IMR-90 (cell line): ENCODE data around the gene ACBD3. TPM values are rescaled to one million over a fixed set of nuclear protein-coding genes. Genes with fewer than 3 reads are reported as not detected.

Source experiments
- ATAC-seq: fragments of 200-7000 bp; cut with Tn5 transposase; 2 replicates; pipeline ENCODE4 v1.9.1; 2020; ENCODE audit warnings: low read depth, mild to moderate bottlenecking, moderate library complexity
- BruUV-seq: library from RNA; stranded (reverse); fragments of 400-500 nt; replicated peaks from 2 replicates; lab custom pipeline; 2021; lab: Mats Ljungman, UMichigan
- CTCF ChIA-PET: fragments of 300-600 bp; formaldehyde crosslinking; extraction: SDS; loops from one replicate; lab custom pipeline; 2021; ENCODE audit warnings: antibody characterized with exemption; lab: Yijun Ruan, JAX
- POLR2A ChIA-PET: fragments of 300-600 bp; sonication (Branson Sonifier 250); formaldehyde crosslinking; loops from one replicate; lab custom pipeline; 2022; ENCODE audit warnings: antibody characterized with exemption; ENCODE audit not compliant: unreplicated experiment; lab: Charles Lee
- DNase-seq: peaks from one replicate; pipeline ENCODE4 v3.0.0; 2013
- H2AFZ ChIP-seq: replicated peaks from 2 replicates; pipeline ENCODE3; 2013; ENCODE audit warnings: low read length, mild to moderate bottlenecking; ENCODE audit not compliant: poor library complexity
- H2AK5ac ChIP-seq: 2 replicates; pipeline ENCODE4 v1.6.1; 2013; ENCODE audit warnings: low read depth, low read length, inconsistent platforms
- H2AK9ac ChIP-seq: replicated peaks from 2 replicates; pipeline ENCODE3; 2013; ENCODE audit warnings: mild to moderate bottlenecking, low read depth, low read length, moderate library complexity; ENCODE audit not compliant: poor library complexity
- H2BK120ac ChIP-seq: 2 replicates; pipeline ENCODE4 v1.6.1; 2013; ENCODE audit warnings: low read depth, low read length, inconsistent platforms
- H2BK15ac ChIP-seq: 3 replicates; pipeline ENCODE4 v1.6.1; 2013; ENCODE audit warnings: low read depth, low read length, inconsistent platforms
- H2BK20ac ChIP-seq: 2 replicates; pipeline ENCODE4 v1.6.1; 2013; ENCODE audit warnings: low read depth, mild to moderate bottlenecking, inconsistent platforms, low read length, moderate library complexity
- H2BK5ac ChIP-seq: 2 replicates; pipeline ENCODE4 v1.6.1; 2013; ENCODE audit warnings: mild to moderate bottlenecking, low read depth, low read length, inconsistent platforms; ENCODE audit not compliant: poor library complexity, severe bottlenecking
- H3K14ac ChIP-seq: replicated peaks from 2 replicates; pipeline ENCODE4 v1.6.1; 2013; ENCODE audit warnings: low read depth, low read length, inconsistent platforms
- H3K18ac ChIP-seq: 2 replicates; pipeline ENCODE4 v1.6.1; 2013; ENCODE audit warnings: low read depth, low read length, control low read depth
- H3K23ac ChIP-seq: 2 replicates; pipeline ENCODE4 v1.6.1; 2013; ENCODE audit warnings: low read depth, low read length, inconsistent platforms
- H3K27ac ChIP-seq: 2 replicates; pipeline ENCODE4 v1.5.1; 2013; ENCODE audit warnings: mild to moderate bottlenecking, control low read depth, low read length; ENCODE audit not compliant: insufficient read depth
- H3K27me3 ChIP-seq: 2 replicates; pipeline ENCODE4 v1.6.1; 2013; ENCODE audit warnings: low read length; ENCODE audit not compliant: control insufficient read depth, insufficient read depth
- H3K36me3 ChIP-seq: 2 replicates; pipeline ENCODE4 v1.6.1; 2013; ENCODE audit warnings: low read length, mixed read lengths; ENCODE audit not compliant: control insufficient read depth, insufficient read depth
- H3K4ac ChIP-seq: 2 replicates; pipeline ENCODE4 v1.6.1; 2013; ENCODE audit warnings: low read depth, low read length, inconsistent platforms
- H3K4me1 ChIP-seq: 2 replicates; pipeline ENCODE4 v1.6.1; 2013; ENCODE audit warnings: low read length, mixed read lengths; ENCODE audit not compliant: control insufficient read depth, insufficient read depth
- H3K4me2 ChIP-seq: 2 replicates; pipeline ENCODE4 v1.6.1; 2013; ENCODE audit warnings: low read depth, mild to moderate bottlenecking, control low read depth, low read length, moderate library complexity
- H3K4me3 ChIP-seq: 2 replicates; pipeline ENCODE4 v1.5.1; 2013; ENCODE audit warnings: low read depth, mild to moderate bottlenecking, control low read depth, low read length, moderate library complexity; ENCODE audit not compliant: insufficient read depth
- H3K56ac ChIP-seq: 2 replicates; pipeline ENCODE4 v1.6.1; 2013; ENCODE audit warnings: low read length, inconsistent platforms; ENCODE audit not compliant: insufficient read depth; ENCODE audit errors: extremely low read depth
- H3K79me1 ChIP-seq, 2 experiments: 2 replicates each; pipeline ENCODE4 v1.6.1; 2013; ENCODE audit warnings: low read length in 2 of 2, inconsistent platforms in 1 of 2, low read depth in 1 of 2
- H3K9ac ChIP-seq: 2 replicates; pipeline ENCODE4 v1.6.1; 2013; ENCODE audit warnings: low read depth, low read length, control low read depth
- H3K9me1 ChIP-seq: 2 replicates; pipeline ENCODE4 v1.6.1; 2013; ENCODE audit warnings: low read length, inconsistent platforms; ENCODE audit not compliant: insufficient read depth
- H3K9me3 ChIP-seq: 2 replicates; pipeline ENCODE4 v1.6.1; 2013; ENCODE audit warnings: low read length; ENCODE audit not compliant: control insufficient read depth, insufficient read depth
- H4K20me1 ChIP-seq: 2 replicates; pipeline ENCODE4 v1.6.1; 2013; ENCODE audit warnings: low read length, inconsistent platforms; ENCODE audit not compliant: insufficient read depth
- H4K5ac ChIP-seq: 2 replicates; pipeline ENCODE4 v1.6.1; 2013; ENCODE audit warnings: mild to moderate bottlenecking, low read depth, low read length, control low read depth
- H4K8ac ChIP-seq, 2 experiments: 2 replicates each; pipeline ENCODE4 v1.6.1; 2013; ENCODE audit warnings: low read depth in 2 of 2, low read length in 2 of 2, control low read depth in 1 of 2, inconsistent platforms in 1 of 2
- H4K91ac ChIP-seq: 2 replicates; pipeline ENCODE4 v1.6.1; 2013; ENCODE audit warnings: low read depth, low read length, inconsistent platforms; ENCODE audit not compliant: insufficient read depth
- BHLHE40 ChIP-seq: fragments of 150-350 bp; IDR thresholded peaks from 2 replicates; pipeline ENCODE4 v1.6.1; 2016; ENCODE audit warnings: mild to moderate bottlenecking, low read depth, low read length
- CEBPB ChIP-seq: IDR thresholded peaks from 2 replicates; pipeline ENCODE4 v1.6.1; 2012; ENCODE audit warnings: low read depth, low read length, improper control_type of control experiment
- CHD1 ChIP-seq: IDR thresholded peaks from 2 replicates; pipeline ENCODE4 v1.6.1; 2012; ENCODE audit warnings: low read depth, low read length, improper control_type of control experiment
- FOS ChIP-seq: fragments of 150-350 bp; IDR thresholded peaks from 2 replicates; pipeline ENCODE4 v1.6.1; 2016; ENCODE audit warnings: low read depth, low read length
- MAFK ChIP-seq: IDR thresholded peaks from 2 replicates; pipeline ENCODE4 v1.6.1; 2012; ENCODE audit warnings: low read depth, low read length, improper control_type of control experiment
- MAZ ChIP-seq: IDR thresholded peaks from 2 replicates; pipeline ENCODE4 v1.6.1; 2012; ENCODE audit warnings: low read depth, mild to moderate bottlenecking, low read length, improper control_type of control experiment, moderate library complexity, borderline replicate concordance
- MXI1 ChIP-seq: IDR thresholded peaks from 2 replicates; pipeline ENCODE4 v1.6.1; 2012; ENCODE audit warnings: low read depth, mild to moderate bottlenecking, low read length, moderate library complexity, borderline replicate concordance
- NFE2L2 ChIP-seq: fragments of 150-350 bp; IDR thresholded peaks from 2 replicates; pipeline ENCODE4 v1.6.1; 2016; ENCODE audit warnings: low read depth, mild to moderate bottlenecking, low read length
- POLR2A ChIP-seq: IDR thresholded peaks from 2 replicates; pipeline ENCODE4 v1.6.1; 2012; ENCODE audit warnings: mild to moderate bottlenecking, low read depth, low read length
- RAD21 ChIP-seq: IDR thresholded peaks from 2 replicates; pipeline ENCODE4 v1.6.1; 2012; ENCODE audit warnings: low read length, improper control_type of control experiment
- RCOR1 ChIP-seq: IDR thresholded peaks from 2 replicates; pipeline ENCODE4 v1.6.1; 2012; ENCODE audit warnings: mild to moderate bottlenecking, low read length, improper control_type of control experiment; ENCODE audit not compliant: insufficient replicate concordance
- RFX5 ChIP-seq: IDR thresholded peaks from 2 replicates; pipeline ENCODE4 v1.8.0; 2012; ENCODE audit warnings: low read depth, mild to moderate bottlenecking, low read length, moderate library complexity
- SMC3 ChIP-seq: fragments of 150-350 bp; IDR thresholded peaks from 2 replicates; pipeline ENCODE4 v1.6.1; 2016; ENCODE audit warnings: low read depth, mild to moderate bottlenecking, antibody characterized with exemption, low read length, moderate library complexity
- WGBS, 2 experiments: methylation state at CpG; one replicate each; pipeline versions ENCODE4 v1.1.5 to v1.1.7; 2013; ENCODE audit warnings: missing lambda C conversion rate in 2 of 2; ENCODE audit not compliant: insufficient read length in 1 of 2; ENCODE audit errors: extremely low coverage in 2 of 2; 5-methylcytosine and 5-hydroxymethylcytosine counted together
- dilution Hi-C: fragments of 300-500 bp; cut with HindIII; formaldehyde crosslinking; loops from one replicate; pipeline ENCODE4 v1.14.3; 2018; ENCODE audit warnings: low sequenced_read_pairs; ENCODE audit not compliant: unreplicated experiment
- in situ Hi-C: fragments of 300-500 bp; cut with MboI; formaldehyde crosslinking; loops from 3 replicates; pipeline ENCODE4 v1.14.3; 2019; ENCODE audit warnings: low sequenced_read_pairs, inconsistent platforms, mixed read lengths
- intact Hi-C: fragments of 100-400 bp; cut with micrococcal nuclease; formaldehyde crosslinking; loops from 2 replicates; pipeline ENCODE4 v1.10.0; 2022
- polyA plus RNA-seq, 3 experiments: library from polyadenylated mRNA; depleted of rRNA; stranded (reverse); fragments of >200 nt; gene quantifications; 2 replicates each; pipeline ENCODE4 v1.2.3, GENCODE V29; 2012; ENCODE audit warnings: low replicate concordance in 1 of 3
- total RNA-seq: library from RNA; depleted of rRNA; stranded (reverse); fragments of >200 nt; gene quantifications from 2 replicates; pipeline ENCODE4 v1.2.3, GENCODE V29; 2012
- TF ChIP-seq, protein P1 (sequence below): fragments of 150-350 bp; IDR thresholded peaks from 2 replicates; pipeline ENCODE4 v1.6.1; 2016; ENCODE audit warnings: low read depth, mild to moderate bottlenecking, low read length, moderate library complexity, borderline replicate concordance
- TF ChIP-seq, protein P2 (sequence below): fragments of 150-350 bp; IDR thresholded peaks from 2 replicates; pipeline ENCODE4 v1.6.1; 2017; ENCODE audit warnings: mild to moderate bottlenecking, antibody characterized with exemption, low read length, low read depth
- TF ChIP-seq, protein P3 (sequence below): conservative IDR thresholded peaks from 2 replicates; pipeline ENCODE4 v1.5.1; 2012; ENCODE audit warnings: mild to moderate bottlenecking, low read depth, low read length, improper control_type of control experiment

The ACBD3 gene
- total and polyA plus RNA-seq, 2 of the 4 experiments (the other 2 are of a cell fraction): 30.3 to 59.7 TPM

DNA sequence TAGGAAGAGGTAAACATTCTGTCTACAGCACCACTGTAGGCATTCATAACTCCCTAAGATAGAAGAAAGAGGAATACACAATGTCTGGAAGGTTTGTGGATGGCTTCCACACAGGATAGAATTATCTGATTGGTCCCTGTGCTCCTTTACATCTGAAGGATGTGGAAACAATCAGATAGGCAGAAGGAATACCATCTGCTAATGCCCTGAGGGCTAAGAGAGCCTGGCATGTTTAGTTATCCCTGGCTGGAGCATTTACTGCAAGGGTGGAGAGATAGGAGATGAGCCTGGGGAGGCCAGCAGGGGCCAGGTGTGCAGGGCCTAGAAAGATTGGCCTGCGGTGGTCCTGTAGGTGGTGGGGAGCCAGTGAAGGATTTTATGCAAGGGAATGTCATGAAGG, 8.6 kb upstream of the ACBD3 start:
- Histone ChIP-seq H3K36me3 (no peaks in the 10 kb centered on the region), H3K9me3 (no peaks in the 10 kb centered on the region), H3K4me2 (no peak overlapping the region), H3K56ac (no peak overlapping the region), H3K14ac (no peak overlapping the region), H3K79me1 (no peaks in the 10 kb centered on the region), H3K4me1 (no peaks in the 10 kb centered on the region), H4K20me1 (no peaks in the 10 kb centered on the region), H2BK20ac (no peak overlapping the region), H3K27me3 (peaks cover 1% of the 10 kb centered on the region; the same call in 1 of the 2 replicates), H3K23ac (no peak overlapping the region), H3K4me3 (no peak overlapping the region), H2BK120ac (no peak overlapping the region), H2BK15ac (no peak overlapping the region), H3K9me1 (no peaks in the 10 kb centered on the region), H2BK5ac (no peak overlapping the region), H3K27ac (no peak overlapping the region), H4K5ac (no peak overlapping the region), H2AFZ (no peak overlapping the region), H4K91ac (no peak overlapping the region), H3K4ac (no peak overlapping the region), H2AK9ac (no peak overlapping the region), H3K18ac (no peak overlapping the region), H2AK5ac (no peak overlapping the region), H3K9ac (no peak overlapping the region), H4K8ac (no peak overlapping the region)
- in situ Hi-C loops: no loop called here
- DNase-seq (no peak), ATAC-seq (no peak)
- ChIA-PET CTCF (interaction anchor here (0.6 to 1.4 kb wide), 2 partner anchors 29 to 70 kb away, joined by 3 to 4 read pairs; no protein-coding TSS in a partner anchor), POLR2A (no interaction called here)
- dilution Hi-C loops: no loop called here
- 75% methylated on average over 1 of the region's 1 CpG; no CpG with 5 or more reads in 1 of the 2 experiments for WGBS, 2 experiments
- intact Hi-C loops: loop anchor here (5.0 kb wide), 1 partner anchor 133 kb away; the partner anchor contains the start of gene H3-3A
- TF ChIP-seq MXI1: no peak
- TF ChIP-seq CHD1: no peak
- no peak for TF ChIP-seq RAD21
- no peak for TF ChIP-seq MAZ
- TF ChIP-seq, protein P1, sequence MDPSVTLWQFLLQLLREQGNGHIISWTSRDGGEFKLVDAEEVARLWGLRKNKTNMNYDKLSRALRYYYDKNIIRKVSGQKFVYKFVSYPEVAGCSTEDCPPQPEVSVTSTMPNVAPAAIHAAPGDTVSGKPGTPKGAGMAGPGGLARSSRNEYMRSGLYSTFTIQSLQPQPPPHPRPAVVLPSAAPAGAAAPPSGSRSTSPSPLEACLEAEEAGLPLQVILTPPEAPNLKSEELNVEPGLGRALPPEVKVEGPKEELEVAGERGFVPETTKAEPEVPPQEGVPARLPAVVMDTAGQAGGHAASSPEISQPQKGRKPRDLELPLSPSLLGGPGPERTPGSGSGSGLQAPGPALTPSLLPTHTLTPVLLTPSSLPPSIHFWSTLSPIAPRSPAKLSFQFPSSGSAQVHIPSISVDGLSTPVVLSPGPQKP: no peak
- no peak for TF ChIP-seq RFX5
- TF ChIP-seq POLR2A: no peak
- TF ChIP-seq, protein P2, sequence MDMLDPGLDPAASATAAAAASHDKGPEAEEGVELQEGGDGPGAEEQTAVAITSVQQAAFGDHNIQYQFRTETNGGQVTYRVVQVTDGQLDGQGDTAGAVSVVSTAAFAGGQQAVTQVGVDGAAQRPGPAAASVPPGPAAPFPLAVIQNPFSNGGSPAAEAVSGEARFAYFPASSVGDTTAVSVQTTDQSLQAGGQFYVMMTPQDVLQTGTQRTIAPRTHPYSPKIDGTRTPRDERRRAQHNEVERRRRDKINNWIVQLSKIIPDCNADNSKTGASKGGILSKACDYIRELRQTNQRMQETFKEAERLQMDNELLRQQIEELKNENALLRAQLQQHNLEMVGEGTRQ: no peak
- TF ChIP-seq RCOR1: no peak
- no peak for TF ChIP-seq BHLHE40
- TF ChIP-seq FOS: no peak
- TF ChIP-seq CEBPB: no peak
- no peak for TF ChIP-seq SMC3
- TF ChIP-seq NFE2L2: no peak
- no peak for TF ChIP-seq MAFK
- TF ChIP-seq, protein P3, sequence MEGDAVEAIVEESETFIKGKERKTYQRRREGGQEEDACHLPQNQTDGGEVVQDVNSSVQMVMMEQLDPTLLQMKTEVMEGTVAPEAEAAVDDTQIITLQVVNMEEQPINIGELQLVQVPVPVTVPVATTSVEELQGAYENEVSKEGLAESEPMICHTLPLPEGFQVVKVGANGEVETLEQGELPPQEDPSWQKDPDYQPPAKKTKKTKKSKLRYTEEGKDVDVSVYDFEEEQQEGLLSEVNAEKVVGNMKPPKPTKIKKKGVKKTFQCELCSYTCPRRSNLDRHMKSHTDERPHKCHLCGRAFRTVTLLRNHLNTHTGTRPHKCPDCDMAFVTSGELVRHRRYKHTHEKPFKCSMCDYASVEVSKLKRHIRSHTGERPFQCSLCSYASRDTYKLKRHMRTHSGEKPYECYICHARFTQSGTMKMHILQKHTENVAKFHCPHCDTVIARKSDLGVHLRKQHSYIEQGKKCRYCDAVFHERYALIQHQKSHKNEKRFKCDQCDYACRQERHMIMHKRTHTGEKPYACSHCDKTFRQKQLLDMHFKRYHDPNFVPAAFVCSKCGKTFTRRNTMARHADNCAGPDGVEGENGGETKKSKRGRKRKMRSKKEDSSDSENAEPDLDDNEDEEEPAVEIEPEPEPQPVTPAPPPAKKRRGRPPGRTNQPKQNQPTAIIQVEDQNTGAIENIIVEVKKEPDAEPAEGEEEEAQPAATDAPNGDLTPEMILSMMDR: no peak
- no TSS peak for BruUV-seq
